Measurements from ENCODE around the gene NIF3L1.

NIF3L1 gene

GRCh38 chr2:200862532-200863000 lies 26.6 kb upstream of the NIF3L1 start:
- peak overlapping the region; percentile 100; the same call in 1 of the 2 replicates for H3K27ac ChIP-seq

GRCh38 chr2:200863782-200864175 lies 25.4 kb upstream of the NIF3L1 start:
- H3K27ac ChIP-seq, result peak overlapping the region; percentile 100
- no peak for TF ChIP-seq CTCF (conservative IDR thresholded peaks at IDR 0.05)

More at GRCh38 chr2:200862532-200863000, 26.6 kb upstream of the NIF3L1 start:
- no peak for TF ChIP-seq CTCF (conservative IDR thresholded peaks at IDR 0.05)

DNA sequence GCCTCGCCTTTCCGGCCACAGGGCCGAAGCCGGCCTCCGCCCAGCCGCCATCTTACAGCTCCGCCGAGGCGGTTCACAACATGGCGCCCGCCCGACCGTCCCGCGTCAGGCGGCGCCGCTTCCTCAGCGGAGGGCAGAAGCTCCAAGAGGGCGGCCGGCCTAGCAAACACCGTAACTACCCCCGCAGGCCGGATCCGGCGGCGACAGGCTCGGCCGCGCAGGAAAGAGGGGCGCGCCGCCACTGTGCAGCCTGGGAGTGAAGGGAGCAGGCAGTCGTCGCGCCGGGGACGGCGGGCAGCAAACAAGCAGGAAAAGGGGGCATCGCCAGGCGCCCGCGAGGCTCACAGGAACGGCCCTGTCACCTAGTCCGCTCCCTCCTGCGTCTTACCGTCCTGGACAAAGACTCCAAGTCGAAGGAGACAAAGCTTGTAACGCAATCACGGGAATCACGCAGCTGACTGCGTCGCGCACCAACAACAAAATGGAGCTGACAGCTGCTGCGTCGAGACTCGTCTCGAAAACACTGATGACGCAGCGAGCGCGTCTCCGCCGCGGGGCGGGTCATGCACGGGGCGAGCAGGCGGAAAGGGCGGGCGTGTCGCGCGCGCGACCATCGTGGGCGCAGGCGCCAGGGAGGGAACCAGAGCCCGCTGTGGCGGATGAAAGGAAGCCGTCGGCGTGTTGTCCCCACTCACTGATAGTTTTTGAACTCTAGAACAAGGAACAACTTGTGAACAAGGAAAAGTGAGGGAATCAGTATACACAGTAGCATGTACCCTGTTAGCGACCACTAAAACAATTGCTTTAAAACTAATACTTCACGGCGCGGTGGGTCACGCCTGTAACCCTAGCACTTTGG lies 24.8 kb upstream of the NIF3L1 start, which contains the start of gene CLK1:
Gene CLK1 (minus strand): TSS at position 483 of the 859 bp plus-strand sequence. CDS start 2,796 bp downstream, outside the sequence.
- TF ChIP-seq CTCF (conservative IDR thresholded peaks at IDR 0.05), result no peak
- peak within 1 kb of the TSS; percentile 100 for H3K27ac ChIP-seq

- H3K27ac ChIP-seq, result no peak overlapping the region
- no peak for TF ChIP-seq CTCF (conservative IDR thresholded peaks at IDR 0.05)
Measured at GRCh38 chr2:200869014-200869413, 20.2 kb upstream of the NIF3L1 start.

DNA sequence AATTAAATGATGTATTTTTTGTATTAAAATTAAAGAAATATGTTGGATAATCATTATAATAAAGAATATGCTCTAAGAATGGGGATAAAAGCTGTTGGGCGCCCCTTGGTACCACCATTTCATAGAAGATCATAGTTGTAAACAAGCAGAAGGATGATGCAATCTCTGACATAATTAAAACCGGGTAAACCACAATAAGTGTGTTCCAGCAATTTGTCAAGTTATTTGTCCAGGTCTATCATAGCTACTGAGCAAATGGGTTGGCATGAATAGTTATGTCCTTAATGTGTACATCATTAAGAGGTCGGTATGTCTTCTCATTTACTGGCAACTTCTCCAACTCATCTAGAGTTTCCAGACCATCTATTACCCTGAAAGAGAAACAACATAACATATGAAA lies 18.0 kb upstream of the NIF3L1 start:
- no peak overlapping the region for H3K27ac ChIP-seq
- TF ChIP-seq CTCF (conservative IDR thresholded peaks at IDR 0.05), result no peak

DNA sequence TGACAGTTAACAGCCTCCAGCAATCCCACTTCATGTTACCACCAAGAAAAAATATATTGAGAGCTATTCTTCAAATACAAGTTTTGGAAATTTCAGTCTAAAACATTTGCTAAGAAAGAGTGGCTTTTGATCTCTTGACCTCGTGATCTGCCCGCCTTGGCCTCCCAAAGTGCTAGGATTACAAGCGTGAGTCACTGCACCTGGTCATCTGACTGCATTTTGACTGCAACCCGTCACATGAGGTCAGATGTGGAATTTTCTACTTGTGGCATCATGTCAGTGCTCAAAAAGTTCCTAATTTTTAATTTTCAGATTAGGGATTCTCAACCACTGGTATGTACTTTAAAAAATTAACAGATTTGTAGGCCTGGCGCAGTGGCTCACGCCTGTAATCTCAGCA lies 15.6 kb upstream of the NIF3L1 start:
- TF ChIP-seq CTCF (conservative IDR thresholded peaks at IDR 0.05), result no peak
- no peak overlapping the region for H3K27ac ChIP-seq

- TF ChIP-seq CTCF (conservative IDR thresholded peaks at IDR 0.05), result no peak
- H3K27ac ChIP-seq, result no peak overlapping the region
Measured at GRCh38 chr2:200877443-200877842, 11.7 kb upstream of the NIF3L1 start.

Measured in VCaP (cell line).